HepG2 (cell line): ENCODE measurements around the gene TASP1. TPM values are rescaled to one million over a fixed set of nuclear protein-coding genes. Genes with fewer than 3 reads are reported as not detected.

Experiments used
- E2F1 ChIP-seq: sonication (generic); formaldehyde crosslinking; IDR thresholded peaks from 2 replicates; pipeline ENCODE4 v1.5.0; 2020; ENCODE audit warnings: missing genetic modification reagents
- ELF3 ChIP-seq: IDR thresholded peaks from 2 replicates; pipeline ENCODE4 v1.6.1; 2016; ENCODE audit warnings: missing genetic modification reagents, missing compliant biosample characterization
- ETV5 ChIP-seq: IDR thresholded peaks from 2 replicates; pipeline ENCODE4 v1.6.1; 2018; ENCODE audit warnings: missing biosample characterization, missing genetic modification reagents, inconsistent platforms, borderline replicate concordance
- FOXA1 ChIP-seq, 2 experiments: fragments of 450-650 bp in 1 of 2; sonication (generic) in 1 of 2; formaldehyde crosslinking in 1 of 2; IDR thresholded peaks; 2 replicates each; pipeline versions ENCODE4 v1.4.0 to v1.6.1; 2016 to 2020; ENCODE audit warnings: missing genetic modification reagents in 1 of 2
- FOXC1 ChIP-seq: sonication (generic); formaldehyde crosslinking; IDR thresholded peaks from 2 replicates; pipeline ENCODE4 v1.8.0; 2022; ENCODE audit warnings: mild to moderate bottlenecking, missing genetic modification reagents, borderline replicate concordance
- FOXP4 ChIP-seq: sonication (generic); formaldehyde crosslinking; IDR thresholded peaks from 2 replicates; pipeline ENCODE4 v1.4.0; 2020; ENCODE audit warnings: missing genetic modification reagents
- GTF2F1 ChIP-seq: fragments of 150-350 bp; IDR thresholded peaks from 2 replicates; pipeline ENCODE4 v1.6.1; 2014; ENCODE audit warnings: low read length
- HNF1A ChIP-seq, 2 experiments: sonication (generic) in 1 of 2; formaldehyde crosslinking in 1 of 2; IDR thresholded peaks; 2 replicates each; pipeline versions ENCODE4 v1.4.0 to v1.6.1; 2016 to 2020; ENCODE audit warnings: borderline replicate concordance in 1 of 2, low read depth in 1 of 2, mild to moderate bottlenecking in 1 of 2, missing genetic modification reagents in 1 of 2
- HOMEZ ChIP-seq: IDR thresholded peaks from 2 replicates; pipeline ENCODE4 v1.6.1; 2016; ENCODE audit warnings: low read depth
- HOXA9 ChIP-seq: sonication (generic); formaldehyde crosslinking; IDR thresholded peaks from 2 replicates; pipeline ENCODE4 v1.8.1; 2022; ENCODE audit warnings: missing genetic modification reagents, mild to moderate bottlenecking, moderate library complexity, borderline replicate concordance
- MAFF ChIP-seq: IDR thresholded peaks from 2 replicates; pipeline ENCODE4 v1.6.1; 2011; ENCODE audit warnings: low read depth, low read length, improper control_type of control experiment
- MAZ ChIP-seq, 2 experiments: sonication (generic) in 1 of 2; formaldehyde crosslinking in 1 of 2; IDR thresholded peaks; 2 replicates each; pipeline versions ENCODE4 v1.5.0 to v1.6.1; 2012 to 2020; ENCODE audit warnings: low read depth in 2 of 2, mild to moderate bottlenecking in 2 of 2, borderline replicate concordance in 1 of 2, improper control_type of control experiment in 1 of 2, low read length in 1 of 2, missing genetic modification reagents in 1 of 2, moderate library complexity in 1 of 2
- PRMT3 ChIP-seq: sonication (generic); formaldehyde crosslinking; IDR thresholded peaks from 2 replicates; pipeline ENCODE4 v1.8.1; 2022; ENCODE audit warnings: low read depth, mild to moderate bottlenecking, moderate library complexity, missing genetic modification reagents, borderline replicate concordance
- RFXAP ChIP-seq: sonication (generic); formaldehyde crosslinking; IDR thresholded peaks from 2 replicates; pipeline ENCODE4 v1.4.0; 2020; ENCODE audit warnings: missing genetic modification reagents, borderline replicate concordance
- SMYD3 ChIP-seq: sonication (generic); formaldehyde crosslinking; IDR thresholded peaks from 2 replicates; pipeline ENCODE4 v1.8.1; 2023; ENCODE audit warnings: mild to moderate bottlenecking, missing genetic modification reagents
- SOX5 ChIP-seq: IDR thresholded peaks from 2 replicates; pipeline ENCODE4 v1.6.1; 2016; ENCODE audit warnings: borderline replicate concordance
- ZNF446 ChIP-seq: sonication (generic); formaldehyde crosslinking; IDR thresholded peaks from 2 replicates; pipeline ENCODE4 v1.5.0; 2020; ENCODE audit warnings: mild to moderate bottlenecking, missing genetic modification reagents
- ZNF558 ChIP-seq: sonication (generic); formaldehyde crosslinking; IDR thresholded peaks from 2 replicates; pipeline ENCODE4 v1.9.0; 2022; ENCODE audit warnings: mild to moderate bottlenecking, missing genetic modification reagents, borderline replicate concordance
- ZNF672 ChIP-seq: sonication (generic); formaldehyde crosslinking; IDR thresholded peaks from 2 replicates; pipeline ENCODE4 v1.8.1; 2022; ENCODE audit warnings: missing genetic modification reagents
- ZNF768 ChIP-seq: sonication (generic); formaldehyde crosslinking; IDR thresholded peaks from 2 replicates; pipeline ENCODE4 v1.4.0; 2020; ENCODE audit warnings: missing genetic modification reagents
- polyA plus RNA-seq, 8 experiments: library from polyadenylated mRNA; depleted of rRNA in 3 of 8; stranded (reverse) in 7 of 8; unstranded in 1 of 8; fragments of >200 nt; fragmentation: Illumina TruSeq in 4 of 8; extraction: Trizol in 4 of 8; gene quantifications; 2 replicates each; pipeline versions ENCODE4 v1.2.1 to v1.2.3, GENCODE V29; 2011 to 2016; ENCODE audit warnings: low read depth in 4 of 8, missing spikeins in 1 of 8, mixed read lengths in 1 of 8; ENCODE audit not compliant: insufficient read depth in 1 of 8
- total RNA-seq, 5 experiments: library from RNA; depleted of rRNA; stranded (reverse); fragments of >200 nt; fragmentation: Illumina TruSeq; extraction: Trizol; gene quantifications; 2 replicates each; pipeline ENCODE4 v1.2.3, GENCODE V29; 2016; ENCODE audit warnings: low read depth in 1 of 5

Gene TASP1
- total and polyA plus RNA-seq, 2 of the 13 experiments (the other 11 are each of a cell fraction or from before 2014, with no cell fraction given), result 10.0 to 25.2 TPM

- TF ChIP-seq GTF2F1, result no peak
- TF ChIP-seq ZNF558 (CRISPR knock-in tag), result no peak
- TF ChIP-seq ELF3 (CRISPR knock-in tag), result peak; percentile 62; the same call in 1 of the 2 replicates
- peak; percentile 45; the same call in 1 of the 2 replicates for TF ChIP-seq HOMEZ (CRISPR knock-in tag)
- TF ChIP-seq FOXC1 (CRISPR knock-in tag), result no peak
- TF ChIP-seq MAZ (IDR thresholded peaks at IDR 0.05; ENCODE audit: borderline replicate concordance, low read depth, low read length), result no peak
- no peak for TF ChIP-seq MAZ (CRISPR knock-in tag; IDR thresholded peaks at IDR 0.05; ENCODE audit: low read depth)
- TF ChIP-seq FOXP4 (CRISPR knock-in tag), result peak; percentile 97
- peak; percentile 47; the same call in 1 of the 2 replicates for TF ChIP-seq SOX5
- TF ChIP-seq MAFF, result peak; percentile 98
- no peak for TF ChIP-seq HOXA9 (CRISPR knock-in tag)
- no peak for TF ChIP-seq HNF1A (IDR thresholded peaks at IDR 0.05; ENCODE audit: low read depth)
- TF ChIP-seq HNF1A (CRISPR knock-in tag; IDR thresholded peaks at IDR 0.05; ENCODE audit: borderline replicate concordance), result no peak
- peak; percentile 66; the same call in 1 of the 2 replicates for TF ChIP-seq ETV5 (CRISPR knock-in tag)
- TF ChIP-seq ZNF446 (CRISPR knock-in tag), result no peak
- no peak for TF ChIP-seq ZNF672 (CRISPR knock-in tag)
- no peak for TF ChIP-seq RFXAP (CRISPR knock-in tag)
- TF ChIP-seq PRMT3 (CRISPR knock-in tag), result no peak
- no peak for TF ChIP-seq ZNF768 (CRISPR knock-in tag)
- no peak for TF ChIP-seq E2F1
- TF ChIP-seq FOXA1 (IDR thresholded peaks at IDR 0.05), result no peak
- peak; percentile 67 for TF ChIP-seq FOXA1 (CRISPR knock-in tag; IDR thresholded peaks at IDR 0.05)
- TF ChIP-seq SMYD3, result 0 out of 2 replicates have a peak, but pooled peaks have one; percentile 12
These were observed 216.1 kb downstream of the TASP1 start (continued) for GRCh38 chr20:13422637-13423036.
